H9 (cell line): ENCODE data around the gene APBA2. TPM values are rescaled to one million over a fixed set of nuclear protein-coding genes. Genes with fewer than 3 reads are reported as not detected.

ENCODE experiments used
- DNase-seq: peaks from one replicate; pipeline ENCODE4 v3.0.0-alpha.2; 2017
- H2AFZ ChIP-seq: one replicate; pipeline ENCODE4 v1.6.1; 2013; ENCODE audit warnings: mild to moderate bottlenecking, low read length, control low read depth, moderate library complexity
- H2AK5ac ChIP-seq: 2 replicates; pipeline ENCODE4 v1.6.1; 2013; ENCODE audit warnings: low read length, control low read depth, mixed read lengths; ENCODE audit not compliant: insufficient read length
- H2BK120ac ChIP-seq: one replicate; pipeline ENCODE4 v1.6.1; 2013; ENCODE audit warnings: low read depth, mild to moderate bottlenecking, low read length, control low read depth, inconsistent platforms; ENCODE audit not compliant: poor library complexity, severe bottlenecking
- H2BK12ac ChIP-seq: 2 replicates; pipeline ENCODE4 v1.6.1; 2013; ENCODE audit warnings: low read length, control low read depth, mixed read lengths, low read depth; ENCODE audit not compliant: insufficient read length
- H2BK15ac ChIP-seq: 2 replicates; pipeline ENCODE4 v1.6.1; 2013; ENCODE audit warnings: low read depth, low read length, control low read depth
- H2BK20ac ChIP-seq: one replicate; pipeline ENCODE4 v1.6.1; 2013; ENCODE audit warnings: low read depth, mild to moderate bottlenecking, low read length, control low read depth, inconsistent platforms; ENCODE audit not compliant: poor library complexity, severe bottlenecking
- H2BK5ac ChIP-seq: 2 replicates; pipeline ENCODE4 v1.6.1; 2013; ENCODE audit warnings: low read length, control low read depth, mixed read lengths; ENCODE audit not compliant: insufficient read length
- H3K14ac ChIP-seq: 2 replicates; pipeline ENCODE4 v1.6.1; 2013; ENCODE audit warnings: low read length, control low read depth; ENCODE audit not compliant: insufficient read depth
- H3K18ac ChIP-seq: 2 replicates; pipeline ENCODE4 v1.6.1; 2013; ENCODE audit warnings: low read depth, mild to moderate bottlenecking, mixed read lengths, low read length, control low read depth; ENCODE audit not compliant: insufficient read length
- H3K23ac ChIP-seq: 2 replicates; pipeline ENCODE4 v1.6.1; 2013; ENCODE audit warnings: low read length, control low read depth, mixed read lengths, low read depth; ENCODE audit not compliant: insufficient read length
- H3K23me2 ChIP-seq: 2 replicates; pipeline ENCODE4 v1.6.1; 2013; ENCODE audit warnings: low read depth, mild to moderate bottlenecking, mixed read lengths, low read length, control low read depth; ENCODE audit not compliant: insufficient read length, poor library complexity, severe bottlenecking
- H3K27ac ChIP-seq: 2 replicates; pipeline ENCODE4 v1.5.1; 2013; ENCODE audit warnings: low read length, control low read depth, mixed read lengths, low read depth; ENCODE audit not compliant: insufficient read length
- H3K27me3 ChIP-seq: 2 replicates; pipeline ENCODE4 v1.6.1; 2013; ENCODE audit warnings: low read length, control low read depth, inconsistent platforms; ENCODE audit not compliant: insufficient read depth
- H3K4ac ChIP-seq: 2 replicates; pipeline ENCODE4 v1.6.1; 2013; ENCODE audit warnings: low read depth, mild to moderate bottlenecking, control low read depth, inconsistent platforms, low read length, moderate library complexity
- H3K4me1 ChIP-seq: 2 replicates; pipeline ENCODE4 v1.6.1; 2013; ENCODE audit warnings: low read length, control low read depth, inconsistent platforms; ENCODE audit not compliant: insufficient read depth
- H3K4me2 ChIP-seq: 2 replicates; pipeline ENCODE4 v1.6.1; 2013; ENCODE audit warnings: low read length, control low read depth, mixed read lengths; ENCODE audit not compliant: insufficient read length, insufficient read depth
- H3K56ac ChIP-seq: 2 replicates; pipeline ENCODE4 v1.6.1; 2013; ENCODE audit warnings: low read depth, mild to moderate bottlenecking, mixed read lengths, low read length, control low read depth; ENCODE audit not compliant: insufficient read length
- H3K79me1 ChIP-seq: 2 replicates; pipeline ENCODE4 v1.6.1; 2013; ENCODE audit warnings: low read depth, mild to moderate bottlenecking, moderate library complexity, low read length, control low read depth, inconsistent platforms; ENCODE audit not compliant: insufficient read depth, poor library complexity, severe bottlenecking
- H3K79me2 ChIP-seq: 2 replicates; pipeline ENCODE4 v1.6.1; 2013; ENCODE audit warnings: low read length, control low read depth, inconsistent platforms; ENCODE audit not compliant: insufficient read depth
- H3K9ac ChIP-seq: 2 replicates; pipeline ENCODE4 v1.6.1; 2013; ENCODE audit warnings: low read length, control low read depth, mixed read lengths; ENCODE audit not compliant: insufficient read length; ENCODE audit errors: extremely low read depth
- H3K9me3 ChIP-seq: one replicate; pipeline ENCODE4 v1.6.1; 2013; ENCODE audit warnings: low read depth, low read length, inconsistent platforms; ENCODE audit not compliant: control insufficient read depth
- H3T11ph ChIP-seq: one replicate; pipeline ENCODE4 v1.6.1; 2013; ENCODE audit warnings: mild to moderate bottlenecking, low read length, control low read depth, inconsistent platforms
- H4K20me1 ChIP-seq: one replicate; pipeline ENCODE4 v1.6.1; 2013; ENCODE audit not compliant: control insufficient read depth, insufficient read length, insufficient read depth
- H4K5ac ChIP-seq: 2 replicates; pipeline ENCODE4 v1.6.1; 2013; ENCODE audit warnings: low read depth, mild to moderate bottlenecking, mixed read lengths, low read length, control low read depth; ENCODE audit not compliant: insufficient read length
- H4K8ac ChIP-seq: replicated peaks from 2 replicates; pipeline ENCODE4 v1.6.1; 2013; ENCODE audit warnings: low read length, control low read depth, mixed read lengths, low read depth; ENCODE audit not compliant: insufficient read length
- H4K91ac ChIP-seq: 2 replicates; pipeline ENCODE4 v1.6.1; 2013; ENCODE audit warnings: low read depth, mild to moderate bottlenecking, moderate library complexity, mixed read lengths, low read length, control low read depth; ENCODE audit not compliant: insufficient read length
- H3K27ac Mint-ChIP-seq, 3 experiments: 2 replicates in 2 of 3; 3 replicates in 1 of 3; pipeline ENCODE4 v1.8.0; 2020 to 2021; ENCODE audit warnings: mixed read lengths in 3 of 3, mild to moderate bottlenecking in 1 of 3, moderate library complexity in 1 of 3
- H3K27me3 Mint-ChIP-seq: 2 replicates; pipeline ENCODE4 v1.8.0; 2021; ENCODE audit warnings: low read depth, mild to moderate bottlenecking, moderate library complexity, mixed read lengths
- H3K36me3 Mint-ChIP-seq, 3 experiments: 2 replicates in 2 of 3; 3 replicates in 1 of 3; pipeline ENCODE4 v1.8.0; 2020 to 2021; ENCODE audit warnings: low read depth in 3 of 3, mixed read lengths in 3 of 3; ENCODE audit not compliant: insufficient read depth in 1 of 3
- H3K4me1 Mint-ChIP-seq, 2 experiments: 2 replicates each; pipeline ENCODE4 v1.8.0; 2020; ENCODE audit warnings: mixed read lengths in 2 of 2
- H3K4me3 Mint-ChIP-seq, 2 experiments: 2 replicates in 1 of 2; 3 replicates in 1 of 2; pipeline ENCODE4 v1.8.0; 2020 to 2021; ENCODE audit warnings: mild to moderate bottlenecking in 2 of 2, mixed read lengths in 2 of 2, moderate library complexity in 1 of 2
- H3K9me3 Mint-ChIP-seq, 2 experiments: 2 replicates in 1 of 2; 3 replicates in 1 of 2; pipeline ENCODE4 v1.8.0; 2020; ENCODE audit warnings: mild to moderate bottlenecking in 2 of 2, mixed read lengths in 2 of 2, moderate library complexity in 1 of 2
- WGBS: extraction: QIAGEN DNeasy Blood & Tissue Kit; methylation state at CpG from one replicate; pipeline ENCODE4 v1.1.7; 2013; ENCODE audit warnings: missing lambda C conversion rate, low lambda C conversion rate, mixed read lengths; ENCODE audit not compliant: insufficient read length; ENCODE audit errors: extremely low coverage; 5-methylcytosine and 5-hydroxymethylcytosine counted together
- total RNA-seq: library from RNA; stranded (reverse); gene quantifications from 2 replicates; pipeline ENCODE4 v1.2.1, GENCODE V29; 2021
- TF ChIP-seq, protein P1 (sequence below): fragments of 200-600 bp; sonication (generic); conservative IDR thresholded peaks from 3 replicates; pipeline ENCODE4 v1.8.0; 2021; ENCODE audit warnings: antibody characterized with exemption, mild to moderate bottlenecking

The APBA2 gene
- total RNA-seq, 1 experiment from 2014 or later = 14.3 TPM

DNA sequence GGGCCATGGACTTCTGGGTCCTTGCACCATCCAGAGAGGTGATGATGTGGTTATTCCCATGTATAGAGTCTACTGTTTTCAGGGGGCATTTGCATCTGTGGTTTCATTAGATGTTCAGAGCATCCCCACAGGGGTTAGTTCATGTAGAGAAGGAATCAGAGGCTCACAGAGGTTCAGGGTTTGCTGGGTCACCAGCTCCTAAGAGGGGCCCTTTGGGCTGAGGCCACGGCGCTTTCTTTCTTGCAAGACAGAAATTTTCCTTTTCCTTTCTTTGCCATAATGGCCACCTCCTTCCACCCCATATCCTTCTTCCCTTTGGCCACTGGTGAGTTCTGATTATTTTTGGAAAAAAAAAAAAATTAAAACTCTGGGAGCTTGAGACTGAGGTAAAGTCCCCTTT, 62.3 kb downstream of the APBA2 start:
- Histone ChIP-seq H4K8ac (no peak overlapping the region), H3K14ac (no peak overlapping the region), H3T11ph (no peak overlapping the region), H3K4me1 (no peaks in the 10 kb centered on the region), H3K18ac (no peak overlapping the region), H2BK5ac (no peak overlapping the region), H3K27ac (no peak overlapping the region), H3K56ac (no peak overlapping the region), H2AK5ac (no peak overlapping the region), H2BK15ac (no peak overlapping the region), H3K79me2 (no peaks in the 10 kb centered on the region), H3K27me3 (no peaks in the 10 kb centered on the region), H3K79me1 (no peaks in the 10 kb centered on the region), H4K5ac (no peak overlapping the region), H3K23ac (no peak overlapping the region), H3K4ac (no peak overlapping the region), H4K91ac (no peak overlapping the region), H3K23me2 (no peaks in the 10 kb centered on the region), H2BK20ac (no peak overlapping the region), H3K9ac (no peak overlapping the region), H3K9me3 (no peaks in the 10 kb centered on the region), H2BK120ac (no peak overlapping the region), H4K20me1 (no peaks in the 10 kb centered on the region), H3K4me2 (no peak overlapping the region), H2BK12ac (no peak overlapping the region), H2AFZ (no peak overlapping the region)
- Mint-ChIP-seq H3K27me3 (peaks cover 2% of the 10 kb centered on the region; the same call in 1 of the 2 replicates), H3K36me3 (peaks cover 4 to 20% (median 19%) of the 10 kb centered on the region in 3 experiments; a peak in 6 of 7 replicates), H3K4me1 (peaks cover 7 to 8% of the 10 kb centered on the region in 2 experiments), H3K27ac (no peak overlapping the region; a peak in 1 of 7 replicates), H3K9me3 (peaks cover 10 to 11% of the 10 kb centered on the region in 2 experiments), H3K4me3 (no peak overlapping the region)
- TF ChIP-seq, protein P1, sequence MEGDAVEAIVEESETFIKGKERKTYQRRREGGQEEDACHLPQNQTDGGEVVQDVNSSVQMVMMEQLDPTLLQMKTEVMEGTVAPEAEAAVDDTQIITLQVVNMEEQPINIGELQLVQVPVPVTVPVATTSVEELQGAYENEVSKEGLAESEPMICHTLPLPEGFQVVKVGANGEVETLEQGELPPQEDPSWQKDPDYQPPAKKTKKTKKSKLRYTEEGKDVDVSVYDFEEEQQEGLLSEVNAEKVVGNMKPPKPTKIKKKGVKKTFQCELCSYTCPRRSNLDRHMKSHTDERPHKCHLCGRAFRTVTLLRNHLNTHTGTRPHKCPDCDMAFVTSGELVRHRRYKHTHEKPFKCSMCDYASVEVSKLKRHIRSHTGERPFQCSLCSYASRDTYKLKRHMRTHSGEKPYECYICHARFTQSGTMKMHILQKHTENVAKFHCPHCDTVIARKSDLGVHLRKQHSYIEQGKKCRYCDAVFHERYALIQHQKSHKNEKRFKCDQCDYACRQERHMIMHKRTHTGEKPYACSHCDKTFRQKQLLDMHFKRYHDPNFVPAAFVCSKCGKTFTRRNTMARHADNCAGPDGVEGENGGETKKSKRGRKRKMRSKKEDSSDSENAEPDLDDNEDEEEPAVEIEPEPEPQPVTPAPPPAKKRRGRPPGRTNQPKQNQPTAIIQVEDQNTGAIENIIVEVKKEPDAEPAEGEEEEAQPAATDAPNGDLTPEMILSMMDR = no peak
- no peak for DNase-seq
- no CpG with 5 or more reads among the region's 2 CpGs for WGBS
